Fibroblast of skin of scalp (primary cell): Measurements from ENCODE around the gene DHX29. TPM values are rescaled to one million over a fixed set of nuclear protein-coding genes. Genes with fewer than 3 reads are reported as not detected.
"Not testable (repeated sequence)": the region's sequence is repeated elsewhere in the genome, so short reads cannot be mapped to it uniquely, and the experiment has no call there.

Experiments used
- DNase-seq: peaks from one replicate; pipeline ENCODE4 v3.0.0-alpha.2; 2013
- polyA plus RNA-seq, 2 experiments: library from polyadenylated mRNA; unstranded; fragments of 120-200 nt; gene quantifications; one replicate each; pipeline ENCODE4 v1.2.1, GENCODE V29; 2013; ENCODE audit not compliant: insufficient read length in 2 of 2

Gene DHX29
- polyA plus RNA-seq (2013, experiment 1 of 2; ENCODE audit: insufficient read length) = 24.3 TPM
- polyA plus RNA-seq (2013, experiment 2 of 2; ENCODE audit: insufficient read length) = 26.6 TPM

- peak; percentile 94 for DNase-seq
Measured at GRCh38 chr5:55307383-55308253, at the start of gene DHX29, which contains the start of gene MTREX. Gene DHX29 (minus strand): TSS chr5:55307694. CDS start chr5:55307573, 121 bp downstream. Gene MTREX (plus strand): TSS chr5:55307989. CDS start chr5:55308014, 25 bp downstream.

- DNase-seq = no peak
Measured at GRCh38 chr5:55356896-55357295, 49.4 kb upstream of the DHX29 start.

- no peak for DNase-seq
Measured at GRCh38 chr5:55350754-55351153, 43.3 kb upstream of the DHX29 start.

GRCh38 chr5:55347786-55348185 is 40.3 kb upstream of the DHX29 start:
- DNase-seq = no peak

- DNase-seq = no peak
Measured at GRCh38 chr5:55345327-55345726, 37.8 kb upstream of the DHX29 start.

GRCh38 chr5:55344392-55344992 is 37.0 kb upstream of the DHX29 start:
- peak; percentile 67 for DNase-seq

- DNase-seq = no peak
Measured at GRCh38 chr5:55343609-55344008, 36.1 kb upstream of the DHX29 start.

GRCh38 chr5:55343107-55343506 is 35.6 kb upstream of the DHX29 start:
- DNase-seq = no peak

GRCh38 chr5:55338810-55339243 is 31.3 kb upstream of the DHX29 start:
- DNase-seq = no peak

- no peak for DNase-seq
Measured at GRCh38 chr5:55338092-55338613, 30.7 kb upstream of the DHX29 start.

GRCh38 chr5:55333811-55334210 is 26.3 kb upstream of the DHX29 start:
- DNase-seq = no peak

GRCh38 chr5:55333017-55333416 is 25.5 kb upstream of the DHX29 start:
- DNase-seq = no peak

GRCh38 chr5:55331321-55331720 is 23.8 kb upstream of the DHX29 start:
- no peak for DNase-seq

- no peak for DNase-seq
Measured at GRCh38 chr5:55327281-55327680, 19.8 kb upstream of the DHX29 start.

- no peak for DNase-seq
Measured at GRCh38 chr5:55325621-55326020, 18.1 kb upstream of the DHX29 start.

GRCh38 chr5:55324815-55325418 is 17.4 kb upstream of the DHX29 start:
- DNase-seq = peak; percentile 65

GRCh38 chr5:55324006-55324405 is 16.5 kb upstream of the DHX29 start:
- no peak for DNase-seq

GRCh38 chr5:55320571-55320970 is 13.1 kb upstream of the DHX29 start:
- DNase-seq = no peak

- DNase-seq = peak; percentile 38
Measured at GRCh38 chr5:55319491-55319890, 12.0 kb upstream of the DHX29 start.

- not testable (repeated sequence) for DNase-seq
Measured at GRCh38 chr5:55318237-55318636, 10.7 kb upstream of the DHX29 start.

GRCh38 chr5:55316837-55317236 is 9.3 kb upstream of the DHX29 start:
- no peak for DNase-seq

- no peak for DNase-seq
Measured at GRCh38 chr5:55316289-55316688, 8.8 kb upstream of the DHX29 start.
